Activated naive CD8-positive, alpha-beta T cell treated with anti-CD3 and anti-CD28 coated beads, Interleukin-2, amount 50 U/mL, for 16 hours (primary cell): ENCODE measurements around the gene JSRP1.

Source experiments
- DNase-seq: peaks from one replicate; pipeline ENCODE4 v3.0.0-alpha.2; 2020; ENCODE audit warnings: low read depth, low spot score

Gene JSRP1

GRCh38 chr19:2266183-2266993, 10.2 kb upstream of the JSRP1 start:
- no peak for DNase-seq

GRCh38 chr19:2261438-2262172, 5.4 kb upstream of the JSRP1 start:
- no peak for DNase-seq

DNA sequence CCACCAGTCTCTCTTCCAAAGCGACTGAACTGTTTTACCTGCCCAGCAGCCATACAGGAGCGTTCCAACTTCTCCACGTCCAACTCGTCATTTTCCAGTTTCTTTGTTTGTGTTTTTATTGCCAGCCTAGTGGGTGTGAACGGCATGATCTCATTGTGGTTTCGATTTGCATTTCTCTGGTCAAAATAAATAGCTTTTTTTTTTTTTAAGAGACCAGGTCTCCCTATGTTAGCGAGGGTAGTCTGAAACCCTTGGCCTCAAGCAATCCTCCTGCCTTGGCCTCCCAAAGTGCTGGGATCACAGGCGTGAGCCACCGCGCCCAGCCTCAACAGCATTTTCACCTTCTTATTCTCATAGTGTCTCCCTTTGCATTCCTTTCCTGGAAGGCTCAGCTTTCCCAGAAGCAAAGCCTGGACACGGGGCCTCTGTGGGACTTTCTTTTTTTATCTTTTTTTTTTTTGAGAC, 4.2 kb upstream of the JSRP1 start:
- DNase-seq, result no peak

DNA sequence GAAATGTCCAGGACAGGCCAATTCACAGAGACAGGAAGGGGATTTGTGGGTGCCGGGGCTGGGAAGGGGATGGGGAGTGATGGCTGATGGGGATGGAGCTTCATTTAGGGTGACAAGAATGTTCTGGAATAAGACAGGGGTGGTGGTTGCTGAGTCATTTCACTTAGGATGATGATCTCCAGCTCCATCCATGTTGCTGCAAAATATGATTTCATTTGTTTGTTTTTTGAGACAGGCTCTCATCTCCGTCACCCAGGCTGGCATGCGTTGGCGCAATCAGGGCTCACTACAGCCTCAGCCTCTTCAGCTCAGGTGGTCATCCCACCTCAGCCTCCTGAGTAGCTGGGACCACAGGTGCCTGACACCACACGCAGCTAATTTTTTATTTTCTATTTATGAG, 3.1 kb upstream of the JSRP1 start:
- DNase-seq, result no peak

GRCh38 chr19:2255112-2255845, 938 bp downstream of the JSRP1 start:
- DNase-seq, result no peak

- DNase-seq, result no peak
Measured at GRCh38 chr19:2254064-2254872, 1.9 kb downstream of the JSRP1 start.

DNA sequence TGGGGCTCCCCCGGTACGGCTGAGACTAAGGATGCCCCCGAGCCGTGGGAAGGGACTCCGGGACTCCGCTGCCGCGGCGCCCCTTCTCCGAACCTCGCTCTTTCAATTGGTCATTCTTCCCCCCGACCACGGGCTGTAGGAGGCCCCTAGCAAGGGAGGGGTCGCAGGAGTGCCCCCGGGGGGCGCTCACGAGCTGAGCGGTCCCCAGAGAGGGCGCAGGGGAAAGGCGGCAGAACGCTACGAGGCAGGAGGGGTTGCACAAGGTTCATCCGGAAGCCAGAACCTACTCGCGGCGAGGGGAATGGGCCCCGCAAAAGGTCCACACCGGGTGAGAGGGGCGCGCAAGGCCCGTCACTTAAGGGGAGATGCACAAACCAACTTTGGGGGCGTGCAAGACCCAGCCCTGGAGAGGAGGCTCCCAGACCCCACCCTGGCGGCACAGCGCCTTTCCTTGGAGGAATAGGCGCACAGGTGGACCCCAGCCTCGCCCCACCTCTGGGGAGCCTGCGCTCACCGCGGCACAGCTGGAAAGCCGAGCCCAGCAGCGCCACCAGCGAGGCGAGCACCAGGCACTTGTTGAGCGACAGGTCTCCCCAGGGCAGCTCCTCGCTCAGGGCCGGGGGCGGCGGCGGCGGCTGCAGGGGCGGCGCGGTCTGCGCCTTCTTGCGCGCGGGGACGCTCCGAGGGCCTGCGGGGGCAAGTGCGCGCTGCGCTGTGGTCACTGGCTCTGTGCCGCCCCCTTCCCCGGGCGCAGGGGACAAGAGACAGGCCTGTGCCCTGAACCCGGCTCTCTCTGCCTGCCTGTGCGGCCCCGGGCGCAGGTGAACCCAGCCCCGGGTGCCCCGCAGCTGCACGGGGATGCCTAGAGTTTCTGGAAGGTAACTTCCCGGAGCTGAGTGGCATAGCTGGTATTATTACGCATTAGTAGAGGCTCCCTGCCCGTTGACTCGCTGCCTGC, 2.8 kb downstream of the JSRP1 start:
- DNase-seq, result no peak

GRCh38 chr19:2252797-2253105, 3.5 kb downstream of the JSRP1 start:
- no peak for DNase-seq

- no peak for DNase-seq
Measured at GRCh38 chr19:2252055-2252796, 4.0 kb downstream of the JSRP1 start.

- DNase-seq, result no peak
Measured at GRCh38 chr19:2251106-2252054, 4.8 kb downstream of the JSRP1 start.

- no peak for DNase-seq
Measured at GRCh38 chr19:2250766-2251105, 5.5 kb downstream of the JSRP1 start.

- no peak for DNase-seq
Measured at GRCh38 chr19:2249880-2250765, 6.1 kb downstream of the JSRP1 start.

DNA sequence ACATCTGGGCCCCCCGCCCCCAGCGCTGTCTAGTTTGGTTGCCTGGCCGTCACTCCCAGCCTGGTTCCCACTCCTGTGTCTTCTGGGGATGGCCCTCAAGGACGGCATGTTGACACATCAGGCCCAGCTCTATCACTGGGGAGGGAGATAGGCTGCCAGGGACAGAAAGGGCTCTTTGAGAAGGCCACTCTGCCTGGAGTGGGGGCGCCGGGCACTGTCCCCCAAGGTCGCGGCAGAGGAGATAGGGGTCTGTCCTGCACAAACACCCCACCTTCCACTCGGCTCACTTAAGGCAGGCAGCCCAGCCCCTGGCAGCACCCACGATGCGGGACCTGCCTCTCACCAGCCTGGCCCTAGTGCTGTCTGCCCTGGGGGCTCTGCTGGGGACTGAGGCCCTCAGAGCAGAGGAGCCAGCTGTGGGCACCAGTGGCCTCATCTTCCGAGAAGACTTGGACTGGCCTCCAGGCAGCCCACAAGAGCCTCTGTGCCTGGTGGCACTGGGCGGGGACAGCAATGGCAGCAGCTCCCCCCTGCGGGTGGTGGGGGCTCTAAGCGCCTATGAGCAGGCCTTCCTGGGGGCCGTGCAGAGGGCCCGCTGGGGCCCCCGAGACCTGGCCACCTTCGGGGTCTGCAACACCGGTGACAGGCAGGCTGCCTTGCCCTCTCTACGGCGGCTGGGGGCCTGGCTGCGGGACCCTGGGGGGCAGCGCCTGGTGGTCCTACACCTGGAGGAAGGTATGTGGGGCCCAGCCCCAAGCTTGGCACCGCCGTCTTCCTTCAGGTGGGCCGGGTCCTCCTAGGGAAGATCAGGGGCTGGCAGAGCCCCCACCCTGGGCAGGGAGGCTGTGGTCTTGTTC, 7.0 kb downstream of the JSRP1 start, which contains the start of gene AMH:
Gene AMH (plus strand): TSS at position 314 of the 857 bp plus-strand sequence. CDS start 10 bp downstream, at position 324.
- no peak for DNase-seq

GRCh38 chr19:2248136-2249009, 7.8 kb downstream of the JSRP1 start:
- no peak for DNase-seq

DNA sequence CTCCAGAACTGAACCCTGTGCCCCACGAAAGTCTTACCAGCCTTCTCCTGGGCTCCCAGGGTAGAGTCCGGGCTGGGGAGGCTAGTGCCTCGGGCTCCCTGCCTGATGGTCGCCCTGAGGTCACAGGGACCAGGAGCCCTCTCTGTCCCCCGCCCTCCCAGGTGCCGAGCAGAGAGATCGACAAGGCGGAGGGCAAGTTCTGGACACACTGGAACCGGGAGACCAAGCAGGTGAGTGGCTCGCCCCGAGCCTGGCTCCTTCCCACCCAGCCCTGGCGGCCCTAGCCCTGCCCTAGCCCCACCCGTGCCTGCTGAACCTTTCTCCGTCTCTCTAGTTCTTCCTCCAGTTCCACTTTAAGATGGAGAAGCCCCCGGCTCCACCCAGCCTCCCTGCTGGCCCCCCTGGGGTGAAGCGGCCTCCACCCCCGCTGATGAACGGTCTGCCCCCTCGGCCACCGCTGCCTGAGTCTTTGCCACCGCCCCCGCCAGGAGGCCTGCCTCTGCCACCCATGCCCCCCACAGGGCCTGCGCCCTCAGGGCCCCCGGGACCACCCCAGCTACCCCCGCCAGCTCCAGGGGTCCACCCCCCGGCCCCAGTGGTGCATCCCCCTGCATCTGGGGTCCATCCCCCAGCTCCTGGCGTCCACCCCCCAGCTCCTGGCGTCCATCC, 8.7 kb downstream of the JSRP1 start:
- no peak for DNase-seq
